IPS-15b (cell line): ENCODE results near the gene ARHGEF25.
"Not testable (repeated sequence)": the region's sequence is repeated elsewhere in the genome, so short reads cannot be mapped to it uniquely, and the experiment has no call there.

ENCODE experiments used
- H3K27me3 ChIP-seq: one replicate; pipeline ENCODE4 v1.6.1; 2013; ENCODE audit warnings: low read length; ENCODE audit not compliant: control insufficient read depth, insufficient read depth
- H3K36me3 ChIP-seq: one replicate; pipeline ENCODE4 v1.6.1; 2013; ENCODE audit warnings: low read length; ENCODE audit not compliant: control insufficient read depth, insufficient read depth
- H3K4me1 ChIP-seq: one replicate; pipeline ENCODE4 v1.6.1; 2013; ENCODE audit warnings: mild to moderate bottlenecking, low read length; ENCODE audit not compliant: control insufficient read depth, insufficient read depth
- H3K4me3 ChIP-seq: one replicate; pipeline ENCODE4 v1.5.1; 2013; ENCODE audit warnings: low read depth, low read length
- H3K9ac ChIP-seq: one replicate; pipeline ENCODE4 v1.6.1; 2013; ENCODE audit warnings: low read depth, mild to moderate bottlenecking, low read length
- H3K9me3 ChIP-seq: one replicate; pipeline ENCODE4 v1.6.1; 2013; ENCODE audit warnings: mild to moderate bottlenecking, low read length; ENCODE audit not compliant: control insufficient read depth, insufficient read depth

ARHGEF25 gene

GRCh38 chr12:57586832-57587429 is 24.3 kb upstream of the ARHGEF25 start:
- Histone ChIP-seq H3K4me1 (peaks cover 1% of the 10 kb centered on the region), H3K9me3 (no peaks in the 10 kb centered on the region), H3K27me3 (peaks cover 2% of the 10 kb centered on the region)

DNA sequence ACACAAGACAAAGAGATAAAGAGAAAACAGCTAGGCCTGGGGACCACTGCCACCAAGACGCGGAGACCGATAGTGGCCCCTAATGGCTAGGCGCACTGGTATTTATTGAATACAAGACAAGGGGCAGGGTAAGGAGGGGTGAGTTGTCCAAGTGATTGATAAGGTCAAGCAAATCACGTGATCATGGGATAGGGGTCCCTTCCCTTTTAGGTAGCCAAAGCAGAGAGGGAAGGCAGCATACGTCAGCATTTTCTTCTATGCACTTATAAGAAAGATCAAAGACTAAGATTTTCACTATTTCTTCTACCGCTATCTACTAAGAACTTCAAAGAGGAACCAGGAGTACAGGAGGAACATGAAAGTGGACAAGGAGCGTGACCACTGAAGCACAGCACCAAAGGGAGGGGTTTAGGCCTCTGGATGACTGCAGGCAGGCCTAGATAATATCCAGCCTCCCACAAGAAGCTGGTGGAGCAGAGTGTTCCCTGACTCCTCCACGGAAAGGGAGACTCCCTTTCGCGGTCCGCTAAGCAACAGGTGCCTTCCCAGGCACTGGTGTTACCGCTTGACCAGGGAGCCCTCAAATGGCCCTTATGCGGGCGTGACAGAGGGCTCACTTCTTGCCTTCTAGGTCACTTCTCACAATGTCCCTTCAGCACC is 22.2 kb upstream of the ARHGEF25 start:
- not testable (repeated sequence) for H3K36me3 ChIP-seq, H3K27me3 ChIP-seq, H3K4me1 ChIP-seq

More at GRCh38 chr12:57586832-57587429, 24.3 kb upstream of the ARHGEF25 start:
- Histone ChIP-seq H3K4me3 (no peak overlapping the region), H3K36me3 (no peaks in the 10 kb centered on the region), H3K9ac (no peak overlapping the region)

DNA sequence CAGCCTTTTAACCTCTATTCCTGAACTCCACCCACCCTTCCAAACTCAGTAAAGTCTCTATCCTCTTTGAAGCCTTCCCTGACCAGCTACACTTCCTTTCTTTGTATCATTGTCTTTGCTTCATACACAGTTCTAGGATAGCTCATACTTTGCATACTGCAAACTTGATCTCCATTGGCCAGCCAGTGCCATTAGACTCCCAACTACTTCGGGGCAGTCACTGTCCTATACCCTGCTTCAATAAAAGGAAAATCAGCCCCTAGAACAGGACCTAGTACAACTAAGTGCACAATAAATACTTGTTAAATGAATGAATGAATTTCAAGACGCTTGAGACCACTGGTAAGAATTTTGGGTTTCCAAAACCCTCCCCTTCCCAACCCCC is 20.8 kb upstream of the ARHGEF25 start:
- H3K9ac ChIP-seq, result no peak overlapping the region
- peaks cover 4% of the 10 kb centered on the region for H3K4me1 ChIP-seq
- peak overlapping the region; percentile 73 for H3K4me3 ChIP-seq
- no peaks in the 10 kb centered on the region for H3K36me3 ChIP-seq
- no peaks in the 10 kb centered on the region for H3K9me3 ChIP-seq
- H3K27me3 ChIP-seq, result peaks cover 2% of the 10 kb centered on the region

More for the DNA sequence above, 22.2 kb upstream of the ARHGEF25 start:
- H3K9me3 ChIP-seq, H3K9ac ChIP-seq, H3K4me3 ChIP-seq: not testable (repeated sequence)

DNA sequence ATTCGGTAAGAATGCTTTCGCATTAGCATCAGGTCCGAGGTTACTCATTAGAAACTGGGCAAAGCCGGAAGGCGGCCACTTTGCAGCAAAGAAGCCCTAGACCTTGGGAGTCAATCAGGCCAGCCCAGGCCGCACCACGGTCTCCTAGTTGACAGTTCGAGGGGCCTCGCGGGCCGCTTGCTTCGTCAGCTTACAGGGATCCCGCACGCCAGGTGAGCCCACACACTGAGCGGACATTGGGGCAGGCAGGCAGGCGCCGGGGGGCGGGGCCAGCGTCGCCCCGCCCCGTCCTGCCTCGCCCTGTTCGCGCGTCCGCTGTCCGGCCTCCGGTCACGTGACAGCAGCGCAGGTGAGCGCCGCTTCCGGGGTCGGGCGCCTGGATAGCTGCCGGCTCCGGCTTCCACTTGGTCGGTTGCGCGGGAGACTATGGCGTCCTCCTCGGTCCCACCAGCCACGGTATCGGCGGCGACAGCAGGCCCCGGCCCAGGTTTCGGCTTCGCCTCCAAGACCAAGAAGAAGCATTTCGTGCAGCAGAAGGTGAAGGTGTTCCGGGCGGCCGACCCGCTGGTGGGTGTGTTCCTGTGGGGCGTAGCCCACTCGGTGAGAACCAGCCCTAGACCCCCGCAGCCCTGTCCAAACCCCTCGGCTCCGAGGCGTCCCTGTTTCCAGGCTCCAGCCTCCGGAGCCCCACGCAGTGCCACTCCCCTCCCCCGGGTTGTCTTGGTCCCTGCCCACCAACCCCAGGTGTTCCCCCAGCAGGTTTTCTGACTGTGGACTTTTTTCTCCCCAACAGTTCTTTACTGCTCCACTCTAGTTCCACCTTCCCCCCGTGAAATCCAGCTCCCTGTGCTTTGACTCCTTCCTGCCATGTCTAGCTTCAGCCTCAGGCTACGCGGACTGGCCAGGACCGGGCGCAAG is 20.1 kb upstream of the ARHGEF25 start, which contains the start of gene PIP4K2C:
Gene PIP4K2C (plus strand): TSS at position 329 of the 918 bp plus-strand sequence. CDS start 98 bp downstream, at position 427.
- Histone ChIP-seq H3K4me1 (peaks cover 4% of the 10 kb centered on the region), H3K9me3 (no peaks in the 10 kb centered on the region), H3K27me3 (peaks cover 2% of the 10 kb centered on the region), H3K4me3 (peak within 1 kb of the TSS; percentile 73), H3K36me3 (no peaks in the 10 kb centered on the region), H3K9ac (peak within 1 kb of the TSS; percentile 26)

DNA sequence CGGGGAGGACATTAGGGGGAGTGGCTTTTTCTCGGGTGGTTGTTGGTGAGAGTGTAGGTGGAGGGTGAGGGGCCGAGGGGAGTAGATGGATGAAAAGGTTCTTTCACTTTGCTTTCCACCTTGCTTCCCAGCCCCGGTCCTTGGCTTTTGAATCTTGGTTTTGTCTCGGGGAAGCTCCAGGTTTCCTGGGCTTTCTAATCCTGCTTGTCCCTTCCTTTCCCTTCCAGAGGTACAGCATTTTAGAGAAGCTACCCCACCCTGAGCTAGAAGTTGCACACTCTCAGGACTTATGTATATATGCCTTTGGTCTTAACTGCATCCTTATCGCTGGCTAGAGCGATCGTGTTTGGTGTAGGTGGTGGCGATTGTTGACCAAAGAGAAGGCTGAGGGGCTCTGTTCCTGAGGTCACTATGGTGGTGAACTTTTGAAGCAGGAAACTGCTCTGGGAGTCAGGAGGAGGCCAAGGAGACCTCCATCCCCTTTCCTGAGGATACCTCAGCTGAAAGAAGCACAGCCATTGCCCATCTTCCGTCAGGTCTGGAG is 19.4 kb upstream of the ARHGEF25 start:
- Histone ChIP-seq H3K9ac (peak overlapping the region; percentile 26), H3K4me1 (peaks cover 4% of the 10 kb centered on the region), H3K9me3 (no peaks in the 10 kb centered on the region), H3K4me3 (peak overlapping the region; percentile 73), H3K27me3 (peaks cover 2% of the 10 kb centered on the region), H3K36me3 (no peaks in the 10 kb centered on the region)

DNA sequence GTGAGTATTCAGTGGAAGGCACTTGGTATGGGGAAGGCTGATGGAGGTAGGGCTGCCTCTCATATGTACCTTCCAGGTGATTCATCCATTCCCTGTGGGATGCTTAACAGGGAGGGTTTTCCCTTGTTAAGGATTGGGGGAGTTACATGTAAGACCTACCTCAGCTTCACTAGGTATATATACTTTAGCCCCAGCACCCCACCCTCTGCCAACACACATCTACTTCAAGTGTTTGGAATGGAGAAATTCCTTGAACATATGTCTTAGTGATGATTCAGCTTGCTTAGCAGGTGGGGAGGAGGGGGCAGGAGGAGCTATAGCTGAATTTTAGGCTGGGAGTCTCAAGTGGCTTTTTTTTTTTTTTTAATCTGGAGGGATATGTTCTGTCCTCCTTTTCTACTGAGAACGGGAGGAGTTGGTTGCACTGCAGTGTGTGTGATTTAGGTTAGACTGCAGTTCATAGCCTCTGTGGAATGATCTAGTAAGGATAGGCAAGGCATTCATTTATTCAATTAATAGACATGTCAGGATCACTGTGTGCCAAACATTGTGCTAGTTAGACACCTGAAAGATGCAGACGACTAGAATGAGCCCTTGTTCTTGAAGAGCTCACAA is 18.6 kb upstream of the ARHGEF25 start:
- Histone ChIP-seq H3K4me3 (no peak overlapping the region), H3K27me3 (peaks cover 2% of the 10 kb centered on the region), H3K9ac (peak overlapping the region; percentile 13), H3K36me3 (no peaks in the 10 kb centered on the region), H3K4me1 (peaks cover 4% of the 10 kb centered on the region), H3K9me3 (no peaks in the 10 kb centered on the region)

DNA sequence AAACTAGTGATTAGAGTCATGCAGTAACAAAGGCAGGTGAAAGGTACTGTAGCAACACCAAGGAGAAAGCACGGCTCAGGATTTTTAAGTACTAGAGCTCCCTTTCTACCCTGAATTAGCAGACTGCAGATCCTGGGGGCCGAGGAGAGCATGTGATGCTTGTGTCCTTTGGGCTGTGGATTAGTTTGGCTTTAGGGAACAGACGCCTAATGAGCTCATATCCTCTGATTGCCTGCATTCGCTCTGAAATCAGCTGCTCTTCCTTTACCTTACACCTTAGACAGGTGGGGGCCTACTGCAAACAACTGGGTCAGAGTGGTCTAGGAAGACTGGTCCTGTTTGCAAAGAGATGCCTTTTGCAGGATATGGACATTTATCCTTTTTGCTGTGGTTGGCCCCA is 18.0 kb upstream of the ARHGEF25 start:
- Histone ChIP-seq H3K27me3 (peaks cover 1% of the 10 kb centered on the region), H3K36me3 (no peaks in the 10 kb centered on the region), H3K9ac (no peak overlapping the region)

DNA sequence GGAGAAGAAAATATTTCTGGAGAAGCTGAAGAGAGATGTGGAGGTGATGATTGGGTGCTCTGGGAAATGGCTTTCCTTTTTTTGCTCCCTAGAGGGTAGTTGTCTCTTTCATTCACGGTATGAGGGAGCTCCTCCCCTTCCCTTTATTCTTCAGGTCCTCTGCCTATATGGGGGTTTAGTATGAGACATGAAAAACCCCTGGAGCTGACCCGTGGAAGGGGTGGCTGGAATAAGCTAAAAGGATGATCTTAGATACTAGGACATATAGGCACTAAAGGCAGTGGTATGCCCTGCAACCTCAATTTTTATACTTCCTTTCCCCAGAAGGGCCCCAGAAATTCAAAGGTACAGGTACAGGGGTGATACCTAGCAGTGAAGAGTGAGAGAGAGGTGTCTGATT is 10.8 kb upstream of the ARHGEF25 start:
- Histone ChIP-seq H3K4me1 (peaks cover 10% of the 10 kb centered on the region), H3K27me3 (no peaks in the 10 kb centered on the region), H3K36me3 (peaks cover 21% of the 10 kb centered on the region), H3K4me3 (no peak overlapping the region), H3K9me3 (no peaks in the 10 kb centered on the region), H3K9ac (no peak overlapping the region)

More for the DNA sequence above, 18.0 kb upstream of the ARHGEF25 start:
- H3K4me1 ChIP-seq, result peaks cover 4% of the 10 kb centered on the region
- no peaks in the 10 kb centered on the region for H3K9me3 ChIP-seq
- no peak overlapping the region for H3K4me3 ChIP-seq

DNA sequence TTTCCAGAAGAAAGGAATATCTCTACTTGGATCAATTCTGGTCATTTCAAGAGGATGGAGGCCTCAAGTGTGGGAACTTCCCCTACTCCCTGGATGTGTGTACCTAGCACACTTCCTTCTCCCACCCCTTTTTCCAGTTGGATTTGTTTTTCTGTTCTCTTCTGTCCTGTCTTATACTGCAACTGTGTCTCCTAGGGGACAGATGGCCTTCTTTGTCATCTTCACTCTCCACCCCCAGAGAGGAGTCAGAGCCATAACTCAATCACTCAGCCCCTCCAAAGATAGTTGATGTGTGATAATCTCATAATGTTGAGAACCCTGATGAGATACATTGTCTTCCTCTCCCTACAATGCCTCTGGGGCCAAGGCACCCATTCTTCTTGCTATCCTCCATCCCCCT is 8.7 kb upstream of the ARHGEF25 start:
- peaks cover 21% of the 10 kb centered on the region for H3K36me3 ChIP-seq

GRCh38 chr12:57603324-57603723 is 7.9 kb upstream of the ARHGEF25 start:
- Histone ChIP-seq H3K36me3 (peaks cover 21% of the 10 kb centered on the region), H3K9ac (no peak overlapping the region), H3K9me3 (no peaks in the 10 kb centered on the region), H3K4me3 (peak overlapping the region; percentile 86), H3K4me1 (peaks cover 10% of the 10 kb centered on the region), H3K27me3 (peaks cover 4% of the 10 kb centered on the region)

More for the DNA sequence above, 8.7 kb upstream of the ARHGEF25 start:
- Histone ChIP-seq H3K4me3 (no peak overlapping the region), H3K9me3 (no peaks in the 10 kb centered on the region), H3K27me3 (no peaks in the 10 kb centered on the region), H3K9ac (no peak overlapping the region), H3K4me1 (peaks cover 10% of the 10 kb centered on the region)

DNA sequence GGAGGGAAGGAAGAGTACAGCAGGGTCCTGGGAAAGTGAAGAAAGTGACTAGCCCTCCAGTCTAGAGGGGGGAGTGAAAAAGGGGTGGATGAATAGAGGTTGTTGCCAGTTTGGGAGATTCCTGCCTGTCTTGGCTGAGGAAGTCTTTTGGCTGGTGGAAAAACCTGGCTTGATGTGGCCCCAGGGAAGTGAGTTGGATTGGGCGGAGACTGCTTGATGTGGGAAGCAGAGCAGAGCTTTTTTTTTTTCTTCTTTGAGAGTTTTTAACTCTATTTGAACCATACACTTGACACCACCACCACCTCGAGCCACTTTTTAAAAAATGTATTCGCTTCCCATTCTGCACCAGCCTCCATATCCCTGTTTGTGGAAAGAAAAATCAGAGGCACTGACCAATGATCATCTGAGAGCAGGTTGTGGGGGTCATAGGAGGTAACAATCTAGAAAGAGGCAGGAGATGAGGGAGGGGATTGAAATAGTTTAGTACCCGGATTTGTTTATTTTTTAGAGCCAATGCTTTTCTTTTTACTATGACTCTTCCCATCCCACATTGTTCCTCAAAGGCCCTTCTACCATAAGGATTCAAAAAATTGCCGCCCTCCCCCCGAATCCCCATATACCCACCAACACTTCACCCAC is 7.3 kb upstream of the ARHGEF25 start:
- Histone ChIP-seq H3K4me3 (peak overlapping the region; percentile 86), H3K4me1 (peaks cover 16% of the 10 kb centered on the region), H3K9ac (peak overlapping the region; percentile 74), H3K27me3 (peaks cover 5% of the 10 kb centered on the region), H3K36me3 (peaks cover 18% of the 10 kb centered on the region), H3K9me3 (no peaks in the 10 kb centered on the region)
